Mucosa of rectum (tissue), 2 donors: ENCODE data around the gene WHRN.

Experiments used
- H3K27ac ChIP-seq, 2 donors: one replicate each; pipeline ENCODE4 v1.7.0; 2013; ENCODE audit warnings: inconsistent platforms in 2 of 2, low read depth in 2 of 2, low read length in 2 of 2
- H3K27me3 ChIP-seq, 2 donors: one replicate each; pipeline ENCODE4 v1.7.0; 2013; ENCODE audit warnings: low read length in 2 of 2; ENCODE audit not compliant: control insufficient read depth in 2 of 2, insufficient read depth in 2 of 2
- H3K36me3 ChIP-seq, 2 donors: one replicate each; pipeline ENCODE4 v1.7.0; 2013; ENCODE audit warnings: low read length in 2 of 2; ENCODE audit not compliant: control insufficient read depth in 2 of 2, insufficient read depth in 2 of 2
- H3K4me1 ChIP-seq, 2 donors: one replicate each; pipeline ENCODE4 v1.7.0; 2013; ENCODE audit warnings: low read length in 2 of 2, mild to moderate bottlenecking in 1 of 2; ENCODE audit not compliant: control insufficient read depth in 2 of 2, insufficient read depth in 2 of 2
- H3K4me3 ChIP-seq, 2 donors: one replicate each; pipeline ENCODE4 v1.7.0; 2013; ENCODE audit warnings: low read length in 2 of 2
- H3K9ac ChIP-seq, 2 donors: one replicate each; pipeline ENCODE4 v1.7.0; 2013; ENCODE audit warnings: low read length in 2 of 2, low read depth in 1 of 2, mild to moderate bottlenecking in 1 of 2
- H3K9me3 ChIP-seq, 2 donors: one replicate each; pipeline ENCODE4 v1.7.0; 2013; ENCODE audit warnings: low read length in 2 of 2; ENCODE audit not compliant: control insufficient read depth in 2 of 2
- donor health status: healthy.
- donor health status: Normal muscosa, but diverticular disease.

The WHRN gene

GRCh38 chr9:114412048-114412683 is 93.1 kb downstream of the WHRN start:
- Histone ChIP-seq H3K9me3 (no peaks in the 10 kb centered on the region), H3K4me1 (no peaks in the 10 kb centered on the region), H3K27ac (no peak overlapping the region), H3K4me3 (no peak overlapping the region), H3K36me3 (no peaks in the 10 kb centered on the region), H3K27me3 (no peaks in the 10 kb centered on the region), H3K9ac (no peak overlapping the region)

GRCh38 chr9:114411452-114411851 is 93.8 kb downstream of the WHRN start:
- no peaks in the 10 kb centered on the region for H3K9me3 ChIP-seq
- H3K4me1 ChIP-seq: no peaks in the 10 kb centered on the region
- no peak overlapping the region for H3K4me3 ChIP-seq
- no peaks in the 10 kb centered on the region for H3K36me3 ChIP-seq
- no peak overlapping the region for H3K27ac ChIP-seq
- H3K27me3 ChIP-seq: no peaks in the 10 kb centered on the region
- no peak overlapping the region for H3K9ac ChIP-seq

- Histone ChIP-seq H3K9me3 (no peaks in the 10 kb centered on the region), H3K9ac (no peak overlapping the region), H3K4me3 (no peak overlapping the region), H3K27me3 (no peaks in the 10 kb centered on the region), H3K36me3 (no peaks in the 10 kb centered on the region), H3K4me1 (no peaks in the 10 kb centered on the region), H3K27ac (no peak overlapping the region)
Observed at GRCh38 chr9:114410910-114411309, 94.4 kb downstream of the WHRN start.

DNA sequence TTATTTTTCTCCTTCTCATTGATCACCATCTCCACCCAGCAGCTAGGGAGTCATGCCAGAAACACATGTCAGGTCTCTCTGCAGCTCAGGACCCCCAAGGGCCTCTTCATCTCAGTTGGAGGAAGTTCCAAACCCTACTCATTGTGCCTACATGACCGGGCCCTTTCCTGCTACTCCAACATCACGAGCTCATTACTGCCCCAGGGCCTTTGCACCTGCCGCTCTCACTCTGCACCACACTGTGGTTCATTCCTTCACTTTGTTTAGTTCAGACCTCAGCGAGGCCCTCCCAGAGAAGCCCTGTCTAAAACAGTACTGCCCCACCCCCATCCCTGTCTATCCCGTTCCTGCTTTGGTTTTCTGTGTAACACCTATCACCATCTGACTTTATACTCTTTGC is 95.4 kb downstream of the WHRN start:
- no peaks in the 10 kb centered on the region for H3K4me1 ChIP-seq

GRCh38 chr9:114409103-114409780 is 96.0 kb downstream of the WHRN start:
- Histone ChIP-seq H3K9ac (no peak overlapping the region), H3K4me1 (no peaks in the 10 kb centered on the region), H3K36me3 (no peaks in the 10 kb centered on the region), H3K27ac (no peak overlapping the region), H3K27me3 (no peaks in the 10 kb centered on the region), H3K4me3 (no peak overlapping the region), H3K9me3 (no peaks in the 10 kb centered on the region)

More for the DNA sequence above, 95.4 kb downstream of the WHRN start:
- H3K27ac ChIP-seq: no peak overlapping the region
- H3K9me3 ChIP-seq: no peaks in the 10 kb centered on the region
- H3K9ac ChIP-seq: no peak overlapping the region
- no peaks in the 10 kb centered on the region for H3K36me3 ChIP-seq
- no peak overlapping the region for H3K4me3 ChIP-seq
- no peaks in the 10 kb centered on the region for H3K27me3 ChIP-seq

DNA sequence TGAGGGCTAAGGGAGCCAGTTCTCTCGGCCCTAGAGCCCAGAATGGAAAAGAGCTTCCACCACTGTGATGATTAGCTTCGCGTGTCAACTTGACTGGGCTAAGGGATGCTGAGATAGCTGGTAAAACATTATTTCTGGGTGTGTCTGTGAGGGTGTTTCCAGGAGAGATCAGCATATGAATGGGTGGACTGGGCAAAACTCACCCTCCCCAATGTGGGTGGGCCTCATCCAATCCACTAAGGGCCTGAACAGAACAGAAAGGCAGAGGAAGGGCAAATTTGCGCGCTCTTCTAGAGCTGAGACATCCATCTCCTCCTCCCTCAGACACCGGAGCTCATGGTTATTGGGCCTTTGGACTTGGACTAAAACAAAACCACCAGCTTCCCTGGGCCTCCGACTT is 96.6 kb downstream of the WHRN start:
- Histone ChIP-seq H3K27ac (no peak overlapping the region), H3K9ac (no peak overlapping the region), H3K27me3 (no peaks in the 10 kb centered on the region), H3K36me3 (no peaks in the 10 kb centered on the region), H3K4me3 (no peak overlapping the region), H3K9me3 (no peaks in the 10 kb centered on the region), H3K4me1 (no peaks in the 10 kb centered on the region)

DNA sequence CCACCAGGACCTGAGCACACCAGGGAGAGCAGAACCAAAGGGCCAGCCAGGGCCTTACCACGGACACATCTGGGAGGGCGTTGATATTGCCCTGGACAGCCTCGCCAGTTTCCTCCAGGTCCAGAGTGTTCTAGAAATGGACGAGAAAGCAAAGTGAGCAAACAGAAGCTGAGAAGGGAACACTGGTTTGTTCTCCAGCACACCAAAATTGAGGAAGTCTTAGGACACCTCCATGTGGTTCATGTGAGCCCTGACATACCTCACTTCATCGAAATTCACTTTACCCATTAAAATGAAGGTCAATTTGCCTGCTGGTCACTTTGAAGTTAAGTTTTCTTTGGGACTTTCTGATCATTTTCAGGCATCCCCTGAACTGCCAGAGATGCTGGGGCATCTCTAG is 97.4 kb downstream of the WHRN start:
- Histone ChIP-seq H3K9me3 (no peaks in the 10 kb centered on the region), H3K4me3 (no peak overlapping the region), H3K9ac (no peak overlapping the region), H3K27me3 (no peaks in the 10 kb centered on the region), H3K4me1 (no peaks in the 10 kb centered on the region), H3K36me3 (no peaks in the 10 kb centered on the region), H3K27ac (no peak overlapping the region)

DNA sequence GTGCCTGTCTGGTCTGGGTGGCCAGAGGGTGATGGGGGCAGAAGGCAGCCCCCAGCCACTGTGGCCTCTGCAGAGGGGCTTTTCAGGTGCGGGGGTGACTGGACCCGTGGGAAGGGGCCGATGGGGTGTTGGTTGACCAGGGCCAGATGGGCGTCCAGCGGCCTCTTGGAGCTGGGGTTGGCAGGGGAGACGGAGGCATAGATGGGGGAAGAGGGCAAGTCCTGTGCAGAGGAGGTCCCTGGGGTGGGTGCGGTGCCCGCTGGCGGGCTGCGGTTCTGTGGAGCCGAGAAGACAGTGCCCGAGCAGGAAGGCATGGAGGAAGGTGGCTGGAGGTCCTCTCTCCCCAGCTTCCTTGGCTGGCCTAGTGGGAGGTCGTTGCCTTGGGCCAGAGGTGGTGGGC is 98.8 kb downstream of the WHRN start:
- peaks cover 1 to 6% of the 10 kb centered on the region in 2 donors for H3K4me1 ChIP-seq
- no peak overlapping the region for H3K4me3 ChIP-seq
- H3K27me3 ChIP-seq: no peaks in the 10 kb centered on the region
- no peaks in the 10 kb centered on the region for H3K9me3 ChIP-seq
- H3K36me3 ChIP-seq: no peaks in the 10 kb centered on the region
- no peak overlapping the region for H3K27ac ChIP-seq
- no peak overlapping the region for H3K9ac ChIP-seq

DNA sequence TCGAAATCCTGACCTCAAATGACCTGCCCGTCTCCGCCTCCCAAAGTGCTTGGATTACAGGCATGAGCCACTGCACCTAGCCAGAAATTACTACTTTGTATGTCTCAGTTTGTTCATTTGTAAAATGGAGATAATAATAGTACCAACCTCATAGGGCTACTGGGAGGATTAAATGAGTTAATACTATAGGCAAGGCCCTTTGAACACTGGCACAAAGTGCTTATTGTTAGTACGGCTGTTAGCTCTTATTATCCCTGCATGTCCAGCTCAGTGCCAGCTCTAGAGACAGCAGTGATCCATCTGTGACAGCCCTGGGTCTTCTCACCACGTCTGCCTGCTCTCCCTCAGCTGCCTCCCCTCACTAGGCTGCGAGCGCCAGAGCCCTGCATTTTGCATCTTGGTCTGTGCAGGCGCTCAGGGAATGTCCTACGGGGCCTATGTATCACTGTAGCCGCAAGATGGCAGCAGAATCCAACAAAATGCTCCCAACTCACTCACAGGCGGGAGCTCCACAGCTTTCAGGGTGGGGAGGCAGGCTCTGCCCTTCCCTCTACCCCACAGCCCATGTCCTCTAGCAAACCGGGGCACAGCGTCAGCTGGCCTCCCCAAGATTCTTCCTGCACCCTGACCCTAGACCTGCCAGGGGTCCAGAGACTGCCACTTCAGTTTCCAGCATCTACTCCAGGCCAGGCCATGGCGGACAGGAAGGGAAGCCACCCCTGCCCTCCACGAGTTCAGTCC is 99.8 kb downstream of the WHRN start:
- peaks cover 9 to 13% of the 10 kb centered on the region in 2 donors for H3K4me1 ChIP-seq
- H3K27ac ChIP-seq: no peak overlapping the region
- H3K9ac ChIP-seq: no peak overlapping the region
- H3K27me3 ChIP-seq: no peaks in the 10 kb centered on the region
- H3K36me3 ChIP-seq: no peaks in the 10 kb centered on the region
- no peaks in the 10 kb centered on the region for H3K9me3 ChIP-seq
- no peak overlapping the region for H3K4me3 ChIP-seq

DNA sequence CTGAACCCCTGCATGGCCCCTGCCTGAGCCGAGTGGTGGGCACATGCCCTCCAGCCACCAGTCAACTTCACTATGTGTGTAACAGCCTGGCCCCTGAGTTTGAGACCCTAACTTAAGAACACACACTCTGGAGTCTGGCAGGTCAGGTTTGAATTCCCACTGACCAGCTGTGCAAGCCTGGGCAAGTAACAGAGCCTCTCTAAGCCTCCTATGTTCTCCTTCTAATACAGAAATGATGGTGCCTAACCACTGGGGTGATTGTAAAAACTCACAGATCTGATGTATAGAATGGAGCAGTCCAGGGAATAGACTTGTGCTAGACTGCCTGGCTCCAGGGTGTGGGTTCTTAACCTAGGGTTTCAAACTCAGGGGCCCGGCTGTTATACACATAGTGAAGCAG is 100.7 kb downstream of the WHRN start:
- no peaks in the 10 kb centered on the region for H3K36me3 ChIP-seq
- peaks cover 9 to 13% of the 10 kb centered on the region in 2 donors for H3K4me1 ChIP-seq
- H3K4me3 ChIP-seq: no peak overlapping the region
- H3K9ac ChIP-seq: no peak overlapping the region
- H3K9me3 ChIP-seq: no peaks in the 10 kb centered on the region
- H3K27me3 ChIP-seq: no peaks in the 10 kb centered on the region
- no peak overlapping the region for H3K27ac ChIP-seq
